ENCODE results near the gene PRKAB1. TPM values are rescaled to one million over a fixed set of nuclear protein-coding genes. Genes with fewer than 3 reads are reported as not detected.

Gene PRKAB1
- total and polyA plus RNA-seq, 9 of the 15 experiments (the other 6 are each of a cell fraction or from before 2014, with no cell fraction given) = 32.6 to 94.2 (median 63.8) TPM

DNA sequence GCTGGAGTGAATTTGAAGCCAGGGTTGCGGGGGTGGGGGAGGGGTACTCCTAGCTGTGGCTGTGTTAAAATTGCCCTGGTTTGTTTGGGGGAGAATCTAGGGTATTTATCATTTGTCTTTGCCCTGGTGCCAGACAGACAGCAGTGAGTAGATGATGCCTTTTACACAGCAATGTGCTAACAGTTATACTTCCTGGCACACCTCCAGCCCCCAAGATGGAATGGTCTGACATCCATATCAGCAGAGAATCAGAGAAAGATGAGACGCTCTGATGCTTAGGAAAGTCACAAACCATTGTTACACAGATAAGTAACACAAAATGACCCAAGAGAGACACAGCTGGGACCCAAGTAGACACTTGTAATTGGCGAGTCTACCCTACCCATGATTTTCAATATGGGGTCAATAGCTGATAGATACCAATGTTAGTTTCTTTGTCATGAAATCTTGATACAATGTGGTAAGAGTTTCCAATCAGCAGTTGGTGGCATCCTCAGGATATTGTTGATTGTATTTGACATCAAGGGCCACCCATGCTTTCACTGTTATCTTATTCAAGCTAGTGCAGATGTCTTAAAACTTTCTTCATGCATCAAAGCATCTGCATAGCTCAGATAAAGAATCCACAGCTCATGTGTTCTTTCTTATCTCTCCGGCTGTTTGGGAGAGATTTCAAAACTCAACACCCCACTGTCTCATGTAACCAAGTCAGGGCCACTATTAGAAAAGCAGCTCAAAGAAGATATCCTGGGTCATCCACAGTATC is 2.6 kb upstream of the PRKAB1 start (continued):
- TF ChIP-seq, protein P1, sequence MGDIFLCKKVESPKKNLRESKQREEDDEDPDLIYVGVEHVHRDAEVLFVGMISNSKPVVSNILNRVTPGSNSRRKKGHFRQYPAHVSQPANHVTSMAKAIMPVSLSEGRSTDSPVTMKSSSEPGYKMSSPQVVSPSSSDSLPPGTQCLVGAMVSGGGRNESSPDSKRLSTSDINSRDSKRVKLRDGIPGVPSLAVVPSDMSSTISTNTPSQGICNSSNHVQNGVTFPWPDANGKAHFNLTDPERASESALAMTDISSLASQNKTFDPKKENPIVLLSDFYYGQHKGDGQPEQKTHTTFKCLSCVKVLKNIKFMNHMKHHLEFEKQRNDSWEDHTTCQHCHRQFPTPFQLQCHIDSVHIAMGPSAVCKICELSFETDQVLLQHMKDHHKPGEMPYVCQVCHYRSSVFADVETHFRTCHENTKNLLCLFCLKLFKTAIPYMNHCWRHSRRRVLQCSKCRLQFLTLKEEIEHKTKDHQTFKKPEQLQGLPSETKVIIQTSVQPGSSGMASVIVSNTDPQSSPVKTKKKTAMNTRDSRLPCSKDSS (IDR thresholded peaks at IDR 0.05; ENCODE audit: low read depth, partially characterized antibody) = no peak
- no peak for TF ChIP-seq PHB (CRISPR knock-in tag; IDR thresholded peaks at IDR 0.05)
- peak; percentile 99 for TF ChIP-seq PHB2 (IDR thresholded peaks at IDR 0.05; ENCODE audit: low read depth)
- TF ChIP-seq ESRRA (IDR thresholded peaks at IDR 0.05; ENCODE audit: borderline replicate concordance, low read depth) = peak; percentile 63; the same call in 1 of the 2 replicates
- peak; percentile 82 for TF ChIP-seq ZEB2 (IDR thresholded peaks at IDR 0.05)
- TF ChIP-seq, protein P2, sequence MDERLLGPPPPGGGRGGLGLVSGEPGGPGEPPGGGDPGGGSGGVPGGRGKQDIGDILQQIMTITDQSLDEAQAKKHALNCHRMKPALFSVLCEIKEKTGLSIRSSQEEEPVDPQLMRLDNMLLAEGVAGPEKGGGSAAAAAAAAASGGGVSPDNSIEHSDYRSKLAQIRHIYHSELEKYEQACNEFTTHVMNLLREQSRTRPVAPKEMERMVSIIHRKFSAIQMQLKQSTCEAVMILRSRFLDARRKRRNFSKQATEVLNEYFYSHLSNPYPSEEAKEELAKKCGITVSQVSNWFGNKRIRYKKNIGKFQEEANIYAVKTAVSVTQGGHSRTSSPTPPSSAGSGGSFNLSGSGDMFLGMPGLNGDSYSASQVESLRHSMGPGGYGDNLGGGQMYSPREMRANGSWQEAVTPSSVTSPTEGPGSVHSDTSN (CRISPR knock-in tag; IDR thresholded peaks at IDR 0.05; ENCODE audit: low read depth) = no peak
- TF ChIP-seq, protein P2 (tag; conservative IDR thresholded peaks at IDR 0.05; ENCODE audit: low read depth) = peak; percentile 91
- TF ChIP-seq TCF3 (CRISPR knock-in tag; IDR thresholded peaks at IDR 0.05) = peak; percentile 99
- no peak for TF ChIP-seq ZNF217 (CRISPR knock-in tag; IDR thresholded peaks at IDR 0.05)
- TF ChIP-seq NR1H2 (CRISPR knock-in tag; IDR thresholded peaks at IDR 0.05) = no peak
- TF ChIP-seq ETS2 (tag; IDR thresholded peaks at IDR 0.05; ENCODE audit: borderline replicate concordance, poor library complexity, severe bottlenecking) = no peak
- peak; percentile 82 for TF ChIP-seq CREB1 (IDR thresholded peaks at IDR 0.05)
- TF ChIP-seq CREB1 (CRISPR knock-in tag; IDR thresholded peaks at IDR 0.05) = no peak
- peak; percentile 99 for TF ChIP-seq KDM1A (IDR thresholded peaks at IDR 0.05)
- TF ChIP-seq FOXK1 (CRISPR knock-in tag; IDR thresholded peaks at IDR 0.05; ENCODE audit: borderline replicate concordance) = no peak
- TF ChIP-seq, protein P3, sequence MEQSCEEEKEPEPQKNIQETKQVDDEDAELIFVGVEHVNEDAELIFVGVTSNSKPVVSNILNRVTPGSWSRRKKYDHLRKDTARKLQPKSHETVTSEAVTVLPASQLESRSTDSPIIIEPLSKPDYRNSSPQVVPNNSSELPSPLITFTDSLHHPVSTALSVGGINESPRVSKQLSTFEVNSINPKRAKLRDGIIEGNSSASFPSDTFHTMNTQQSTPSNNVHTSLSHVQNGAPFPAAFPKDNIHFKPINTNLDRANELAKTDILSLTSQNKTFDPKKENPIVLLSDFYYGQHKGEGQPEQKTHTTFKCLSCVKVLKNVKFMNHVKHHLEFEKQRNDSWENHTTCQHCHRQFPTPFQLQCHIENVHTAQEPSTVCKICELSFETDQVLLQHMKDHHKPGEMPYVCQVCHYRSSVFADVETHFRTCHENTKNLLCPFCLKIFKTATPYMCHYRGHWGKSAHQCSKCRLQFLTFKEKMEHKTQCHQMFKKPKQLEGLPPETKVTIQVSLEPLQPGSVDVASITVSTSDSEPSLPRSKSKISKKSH (CRISPR knock-in tag; IDR thresholded peaks at IDR 0.05) = no peak
- TF ChIP-seq, protein P4, sequence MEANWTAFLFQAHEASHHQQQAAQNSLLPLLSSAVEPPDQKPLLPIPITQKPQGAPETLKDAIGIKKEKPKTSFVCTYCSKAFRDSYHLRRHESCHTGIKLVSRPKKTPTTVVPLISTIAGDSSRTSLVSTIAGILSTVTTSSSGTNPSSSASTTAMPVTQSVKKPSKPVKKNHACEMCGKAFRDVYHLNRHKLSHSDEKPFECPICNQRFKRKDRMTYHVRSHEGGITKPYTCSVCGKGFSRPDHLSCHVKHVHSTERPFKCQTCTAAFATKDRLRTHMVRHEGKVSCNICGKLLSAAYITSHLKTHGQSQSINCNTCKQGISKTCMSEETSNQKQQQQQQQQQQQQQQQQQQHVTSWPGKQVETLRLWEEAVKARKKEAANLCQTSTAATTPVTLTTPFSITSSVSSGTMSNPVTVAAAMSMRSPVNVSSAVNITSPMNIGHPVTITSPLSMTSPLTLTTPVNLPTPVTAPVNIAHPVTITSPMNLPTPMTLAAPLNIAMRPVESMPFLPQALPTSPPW (CRISPR knock-in tag; IDR thresholded peaks at IDR 0.05) = peak; percentile 90
- no peak for TF ChIP-seq FOXA1 (IDR thresholded peaks at IDR 0.05; ENCODE audit: borderline replicate concordance)
- peak; percentile 97 for TF ChIP-seq HEY1 (CRISPR knock-in tag; IDR thresholded peaks at IDR 0.05; ENCODE audit: borderline replicate concordance)
- peak; percentile 91 for TF ChIP-seq BCOR (IDR thresholded peaks at IDR 0.05)
- peak; percentile 79 for TF ChIP-seq ELF1 (tag; IDR thresholded peaks at IDR 0.05)

All from K562 (cell line).